Bronchial epithelial cell (primary cell): ENCODE measurements around the gene SOST. TPM values are rescaled to one million over a fixed set of nuclear protein-coding genes. Genes with fewer than 3 reads are reported as not detected.

Source experiments
- DNase-seq: peaks from one replicate; pipeline ENCODE4 v3.0.0-alpha.2; 2010; ENCODE audit warnings: low read depth
- FAIRE-seq: peaks from 2 replicates; lab custom pipeline; 2011; peaks lifted over from hg19 to GRCh38; lab: Jason Lieb, UNC
- H3K27me3 ChIP-seq: 2 replicates; pipeline ENCODE4 v1.5.1; 2011; ENCODE audit warnings: low read length; ENCODE audit not compliant: control insufficient read depth, insufficient read depth
- H3K36me3 ChIP-seq: 2 replicates; pipeline ENCODE4 v1.5.1; 2011; ENCODE audit warnings: low read length; ENCODE audit not compliant: control insufficient read depth, insufficient read depth
- H3K4me3 ChIP-seq: 2 replicates; pipeline ENCODE4 v1.5.1; 2011; ENCODE audit warnings: mild to moderate bottlenecking, low read depth, low read length, control low read depth
- CTCF ChIP-seq: IDR thresholded peaks from 2 replicates; pipeline ENCODE4 v1.5.1; 2011; ENCODE audit warnings: mild to moderate bottlenecking, moderate library complexity, low read length, control low read depth, inconsistent platforms; ENCODE audit not compliant: insufficient read depth, severe bottlenecking
- total RNA-seq: library from RNA; depleted of rRNA; stranded (reverse); fragments of >200 nt; gene quantifications from 2 replicates; pipeline ENCODE4 v1.2.1, GENCODE V29; 2014

SOST gene
- total RNA-seq, 1 donor from 2014 or later = not detected

GRCh38 chr17:43722870-43723665 is 35.5 kb downstream of the SOST start:
- TF ChIP-seq CTCF = no peak
- peaks cover 1% of the 10 kb centered on the region for H3K27me3 ChIP-seq
- H3K36me3 ChIP-seq = no peaks in the 10 kb centered on the region
- H3K4me3 ChIP-seq = no peak overlapping the region
- DNase-seq (no peak), FAIRE-seq (no peak)

- FAIRE-seq (no peak), DNase-seq (no peak)
- no peak overlapping the region for H3K4me3 ChIP-seq
- H3K27me3 ChIP-seq = peaks cover 1% of the 10 kb centered on the region
- H3K36me3 ChIP-seq = no peaks in the 10 kb centered on the region
- TF ChIP-seq CTCF = no peak
These were observed 36.3 kb downstream of the SOST start for GRCh38 chr17:43722269-43722619.

- no peak for TF ChIP-seq CTCF
- Histone ChIP-seq H3K36me3 (no peaks in the 10 kb centered on the region), H3K27me3 (peaks cover 1% of the 10 kb centered on the region), H3K4me3 (no peak overlapping the region)
- DNase-seq (no peak), FAIRE-seq (no peak)
These were observed 36.9 kb downstream of the SOST start for GRCh38 chr17:43721537-43722268.

- peak overlapping the region; percentile 65 for H3K4me3 ChIP-seq
- DNase-seq = peak; percentile 29
- H3K36me3 ChIP-seq = no peaks in the 10 kb centered on the region
- no peak for TF ChIP-seq CTCF
- no peak for FAIRE-seq
- H3K27me3 ChIP-seq = peaks cover 1% of the 10 kb centered on the region
These were observed 38.1 kb downstream of the SOST start for GRCh38 chr17:43720311-43721060.

- DNase-seq (no peak), FAIRE-seq (peak; percentile 47)
- H3K27me3 ChIP-seq = peaks cover 1% of the 10 kb centered on the region
- no peak for TF ChIP-seq CTCF
- H3K4me3 ChIP-seq = no peak overlapping the region
- no peaks in the 10 kb centered on the region for H3K36me3 ChIP-seq
These were observed 39.0 kb downstream of the SOST start for GRCh38 chr17:43719578-43719977.
